Progenitor cell of endocrine pancreas (in vitro differentiated cells): ENCODE results near the gene SLC39A11. TPM values are rescaled to one million over a fixed set of nuclear protein-coding genes. Genes with fewer than 3 reads are reported as not detected.

Experiments used
- DNase-seq: peaks from one replicate; pipeline ENCODE4 v3.0.0; 2021; ENCODE audit warnings: low spot score; ENCODE audit not compliant: unreplicated experiment
- H3K27ac Mint-ChIP-seq: 2 replicates; pipeline ENCODE4 v1.8.0; 2021; ENCODE audit warnings: mild to moderate bottlenecking, moderate library complexity, mixed read lengths
- H3K27me3 Mint-ChIP-seq: 2 replicates; pipeline ENCODE4 v1.8.0; 2021; ENCODE audit warnings: mixed read lengths
- H3K36me3 Mint-ChIP-seq: 2 replicates; pipeline ENCODE4 v1.8.0; 2022; ENCODE audit warnings: mixed read lengths; ENCODE audit not compliant: insufficient read depth
- H3K4me1 Mint-ChIP-seq: 2 replicates; pipeline ENCODE4 v1.8.0; 2021; ENCODE audit warnings: low read depth, mixed read lengths
- H3K4me3 Mint-ChIP-seq: 2 replicates; pipeline ENCODE4 v1.8.0; 2021; ENCODE audit warnings: low read depth, mild to moderate bottlenecking, moderate library complexity, mixed read lengths
- H3K9me3 Mint-ChIP-seq: 2 replicates; pipeline ENCODE4 v1.8.0; 2021; ENCODE audit warnings: low read depth, mixed read lengths
- CTCF ChIP-seq: fragments of 200-600 bp; sonication (generic); IDR thresholded peaks from one replicate; pipeline ENCODE4 v1.5.0; 2021; ENCODE audit warnings: antibody characterized with exemption, mild to moderate bottlenecking; ENCODE audit not compliant: unreplicated experiment
- total RNA-seq: library from RNA; stranded (reverse); gene quantifications from 2 replicates; pipeline ENCODE4 v1.2.1, GENCODE V29; 2021

Gene SLC39A11
- total RNA-seq, 1 donor from 2014 or later, result 20.5 TPM

GRCh38 chr17:73088561-73088960 is 3.9 kb downstream of the SLC39A11 start:
- Mint-ChIP-seq H3K4me3 (no peak overlapping the region), H3K4me1 (peaks cover 26% of the 10 kb centered on the region), H3K9me3 (peaks cover under 1% of the 10 kb centered on the region), H3K27me3 (peaks cover 8% of the 10 kb centered on the region), H3K27ac (no peak overlapping the region), H3K36me3 (peaks cover 9% of the 10 kb centered on the region)
- no peak for DNase-seq
- no peak for TF ChIP-seq CTCF

GRCh38 chr17:73083432-73083831 is 9.1 kb downstream of the SLC39A11 start:
- no peak overlapping the region for H3K27ac Mint-ChIP-seq
- H3K27me3 Mint-ChIP-seq, result no peaks in the 10 kb centered on the region
- H3K4me1 Mint-ChIP-seq, result no peaks in the 10 kb centered on the region
- H3K4me3 Mint-ChIP-seq, result no peak overlapping the region
- H3K9me3 Mint-ChIP-seq, result peaks cover 19% of the 10 kb centered on the region
- TF ChIP-seq CTCF, result no peak
- DNase-seq, result no peak
- peaks cover 27% of the 10 kb centered on the region for H3K36me3 Mint-ChIP-seq

GRCh38 chr17:73074566-73074965 is 17.9 kb downstream of the SLC39A11 start:
- Mint-ChIP-seq H3K9me3 (peaks cover 7% of the 10 kb centered on the region), H3K4me3 (no peak overlapping the region), H3K36me3 (peaks cover 7% of the 10 kb centered on the region), H3K4me1 (no peaks in the 10 kb centered on the region), H3K27me3 (peaks cover 3% of the 10 kb centered on the region), H3K27ac (no peak overlapping the region)
- DNase-seq, result no peak
- no peak for TF ChIP-seq CTCF

GRCh38 chr17:73072219-73072962 is 20.1 kb downstream of the SLC39A11 start:
- Mint-ChIP-seq H3K36me3 (peaks cover 6% of the 10 kb centered on the region), H3K27me3 (peaks cover 7% of the 10 kb centered on the region), H3K4me3 (no peak overlapping the region), H3K4me1 (peaks cover 14% of the 10 kb centered on the region), H3K27ac (no peak overlapping the region), H3K9me3 (peaks cover 2% of the 10 kb centered on the region)
- no peak for DNase-seq
- TF ChIP-seq CTCF, result no peak

GRCh38 chr17:73071066-73071999 is 21.2 kb downstream of the SLC39A11 start:
- H3K27ac Mint-ChIP-seq, result no peak overlapping the region
- no peak for TF ChIP-seq CTCF

More at GRCh38 chr17:73071066-73071999, 21.2 kb downstream of the SLC39A11 start:
- peaks cover 14% of the 10 kb centered on the region for H3K4me1 Mint-ChIP-seq
- H3K9me3 Mint-ChIP-seq, result peaks cover 5% of the 10 kb centered on the region
- no peak overlapping the region for H3K4me3 Mint-ChIP-seq
- no peak for DNase-seq
- peaks cover 8% of the 10 kb centered on the region for H3K36me3 Mint-ChIP-seq
- peaks cover 7% of the 10 kb centered on the region for H3K27me3 Mint-ChIP-seq
